IPS-20b (cell line): ENCODE measurements around the gene INPP5A.
"Not testable (repeated sequence)": the region's sequence is repeated elsewhere in the genome, so short reads cannot be mapped to it uniquely, and the experiment has no call there.

Experiments used
- H3K27ac ChIP-seq: one replicate; pipeline ENCODE4 v1.5.1; 2013; ENCODE audit warnings: low read length
- H3K27me3 ChIP-seq: 2 replicates; pipeline ENCODE4 v1.6.1; 2013; ENCODE audit warnings: mild to moderate bottlenecking, low read length, inconsistent platforms; ENCODE audit not compliant: insufficient read depth
- H3K36me3 ChIP-seq: 2 replicates; pipeline ENCODE4 v1.6.1; 2013; ENCODE audit warnings: low read depth, mild to moderate bottlenecking, inconsistent platforms, low read length, moderate library complexity; ENCODE audit not compliant: insufficient read depth
- H3K4me1 ChIP-seq: 2 replicates; pipeline ENCODE4 v1.6.1; 2013; ENCODE audit warnings: mild to moderate bottlenecking, control low read depth, inconsistent platforms, low read length, moderate library complexity; ENCODE audit not compliant: insufficient read depth
- H3K4me3 ChIP-seq: 2 replicates; pipeline ENCODE4 v1.5.1; 2013; ENCODE audit warnings: mild to moderate bottlenecking, low read length, inconsistent platforms
- H3K9ac ChIP-seq: 2 replicates; pipeline ENCODE4 v1.6.1; 2013; ENCODE audit warnings: low read depth, mild to moderate bottlenecking, inconsistent platforms, low read length, moderate library complexity
- H3K9me3 ChIP-seq: 2 replicates; pipeline ENCODE4 v1.6.1; 2013; ENCODE audit warnings: mild to moderate bottlenecking, low read depth, low read length, inconsistent platforms; ENCODE audit not compliant: insufficient read depth

The INPP5A gene

DNA sequence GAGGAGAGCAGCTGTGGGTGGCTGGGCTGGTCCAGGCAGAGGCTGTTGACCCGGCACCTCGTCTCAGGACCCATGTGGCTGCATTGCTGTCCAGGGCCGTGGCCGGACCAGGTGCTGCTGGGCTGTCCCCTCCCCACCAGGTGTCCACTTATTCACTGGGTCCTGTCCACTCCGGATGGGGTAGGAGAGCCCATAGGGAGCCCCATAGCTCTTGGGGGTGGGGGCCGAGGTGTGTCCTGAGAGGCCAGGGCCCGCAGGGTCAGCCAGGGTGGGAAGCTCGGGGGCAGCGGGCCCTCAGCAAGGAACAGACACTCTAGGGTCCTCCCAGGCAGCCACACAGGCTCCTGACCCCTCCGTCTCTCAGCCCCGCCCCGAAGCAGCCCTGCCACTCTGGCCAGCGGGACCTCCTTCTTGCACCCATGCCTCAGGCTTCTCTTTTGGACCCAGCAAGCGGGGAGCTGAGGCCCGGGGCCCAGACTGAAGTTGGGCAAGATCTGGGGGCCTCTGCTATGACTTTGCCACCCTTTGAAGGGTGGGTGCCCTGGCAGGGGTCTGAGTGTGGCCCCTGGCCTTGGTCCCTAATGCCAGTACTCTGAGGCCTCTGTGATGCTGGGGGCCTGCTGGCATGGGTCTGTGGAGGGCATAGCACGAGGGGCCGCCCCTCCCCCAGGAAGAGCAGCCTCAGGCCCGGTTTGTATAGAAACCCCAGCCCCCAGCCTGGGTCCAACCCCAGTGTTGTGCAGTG is 162.0 kb downstream of the INPP5A start:
- H3K9ac ChIP-seq = no peak overlapping the region
- H3K36me3 ChIP-seq = no peaks in the 10 kb centered on the region

DNA sequence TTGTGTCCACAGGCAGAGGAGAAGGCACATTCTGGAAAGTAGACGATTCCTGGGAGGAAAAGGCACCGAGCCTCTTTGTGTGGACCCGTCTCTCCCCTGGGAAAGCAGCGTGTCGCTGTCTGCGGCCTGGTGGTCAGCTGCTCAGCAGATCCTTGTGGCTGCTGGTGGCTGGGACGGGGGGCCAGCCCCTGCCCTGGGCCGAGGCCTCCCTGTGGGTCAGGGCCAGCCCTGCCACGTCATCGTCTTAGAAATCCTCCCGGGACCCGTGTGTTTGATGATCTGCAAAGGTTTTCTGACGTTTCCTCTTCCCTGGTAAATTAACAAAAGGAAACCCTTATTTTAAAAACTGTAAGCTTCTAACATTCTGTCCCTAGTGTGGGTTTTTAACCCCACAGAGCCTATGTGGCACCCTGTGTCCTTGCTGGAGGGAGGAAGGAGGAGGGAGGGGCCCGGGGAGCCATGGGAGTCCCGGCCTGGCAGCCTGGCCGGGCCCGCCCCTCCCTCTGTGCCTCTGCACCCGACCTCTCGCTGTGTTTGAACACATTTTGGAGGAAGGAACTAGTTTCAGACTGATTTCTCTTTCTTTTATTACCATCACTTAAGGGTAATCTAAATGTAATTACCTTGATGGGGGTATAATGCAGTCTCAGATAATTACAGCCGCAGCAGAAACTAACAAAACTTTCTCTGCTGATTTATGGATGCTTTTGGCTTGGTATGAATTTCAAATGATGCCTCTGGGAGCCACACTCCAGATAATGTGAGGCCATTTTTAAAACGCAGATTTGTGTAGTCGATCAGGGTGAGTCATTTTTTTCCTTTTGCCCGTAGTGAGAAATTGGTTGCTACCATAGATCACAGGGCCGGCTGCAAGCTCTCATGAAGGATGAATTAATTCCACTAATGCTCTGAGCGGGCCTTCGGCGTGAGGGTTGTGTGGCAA is 162.8 kb downstream of the INPP5A start:
- 0 out of 2 replicates have a peak, but pooled peaks cover 2% of the 10 kb centered on the region for H3K9me3 ChIP-seq
- H3K4me1 ChIP-seq = no peaks in the 10 kb centered on the region
- H3K27me3 ChIP-seq = no peaks in the 10 kb centered on the region
- no peak overlapping the region for H3K4me3 ChIP-seq
- no peak overlapping the region for H3K27ac ChIP-seq
- no peaks in the 10 kb centered on the region for H3K36me3 ChIP-seq
- no peak overlapping the region for H3K9ac ChIP-seq

More for the DNA sequence above, 162.0 kb downstream of the INPP5A start:
- Histone ChIP-seq H3K4me3 (no peak overlapping the region), H3K9me3 (no peaks in the 10 kb centered on the region), H3K4me1 (no peaks in the 10 kb centered on the region), H3K27ac (no peak overlapping the region), H3K27me3 (no peaks in the 10 kb centered on the region)

DNA sequence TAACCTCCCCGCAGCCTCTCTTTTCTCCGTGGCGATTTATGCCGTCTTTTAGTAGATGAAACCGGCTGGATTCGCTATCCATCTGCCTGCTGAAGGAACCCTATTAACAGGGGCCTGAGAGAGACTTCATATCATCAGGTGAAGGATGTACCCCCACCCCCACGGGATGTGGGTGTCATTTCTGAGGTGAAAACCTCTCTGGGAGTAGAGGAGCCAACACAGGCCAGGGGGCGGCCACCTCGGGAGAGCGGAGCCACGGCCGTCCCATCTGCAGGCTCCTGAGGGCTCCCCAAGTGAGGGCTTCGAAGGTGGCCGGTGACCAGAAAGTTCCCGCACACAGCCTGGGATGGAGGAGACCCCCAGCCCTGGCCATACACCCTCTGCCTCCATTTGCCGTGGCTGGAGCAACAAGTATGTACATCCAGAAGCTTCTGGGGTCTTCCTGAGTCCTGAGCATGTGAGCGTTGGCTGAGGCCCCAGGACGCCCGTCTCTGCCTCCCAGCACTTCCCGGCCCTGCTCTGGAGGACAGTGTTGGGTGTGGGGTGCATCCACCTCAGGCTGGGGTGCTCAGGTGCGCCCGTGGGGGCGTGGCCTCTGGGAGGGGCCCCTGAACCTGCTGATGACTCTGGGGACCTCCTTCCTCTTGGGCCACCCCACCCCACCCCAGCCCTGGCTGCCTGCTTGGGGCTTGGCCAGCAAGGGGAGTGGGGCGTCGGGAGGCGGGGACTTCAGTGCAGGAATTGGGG is 163.7 kb downstream of the INPP5A start:
- H3K9me3 ChIP-seq = peaks cover 9% of the 10 kb centered on the region; the same call in 1 of the 2 replicates
- H3K27ac ChIP-seq = no peak overlapping the region
- no peak overlapping the region for H3K9ac ChIP-seq

DNA sequence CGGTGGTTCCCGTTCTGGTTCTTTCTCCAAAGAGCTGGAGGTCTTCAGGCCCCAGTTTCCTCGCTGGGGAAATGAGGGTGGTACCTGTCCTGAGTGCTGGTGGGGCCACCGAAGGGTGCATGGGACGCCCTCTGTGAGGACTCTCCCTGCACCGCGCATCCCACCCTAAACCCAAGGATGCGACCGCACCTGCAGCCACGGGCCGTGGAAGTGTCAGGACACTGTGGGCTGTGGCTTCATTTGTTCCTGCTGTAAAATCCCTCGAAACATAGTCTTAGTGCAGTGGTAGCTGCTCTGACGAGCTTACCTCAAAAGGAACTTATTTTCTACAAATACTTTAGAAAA is 164.2 kb downstream of the INPP5A start:
- Histone ChIP-seq H3K27me3 (no peaks in the 10 kb centered on the region), H3K4me1 (no peaks in the 10 kb centered on the region), H3K9me3 (peaks cover 14% of the 10 kb centered on the region), H3K27ac (no peak overlapping the region), H3K36me3 (no peaks in the 10 kb centered on the region), H3K4me3 (no peak overlapping the region), H3K9ac (no peak overlapping the region)

More for the DNA sequence above, 163.7 kb downstream of the INPP5A start:
- H3K36me3 ChIP-seq = no peaks in the 10 kb centered on the region
- H3K4me1 ChIP-seq = no peaks in the 10 kb centered on the region
- no peaks in the 10 kb centered on the region for H3K27me3 ChIP-seq
- H3K4me3 ChIP-seq = no peak overlapping the region

DNA sequence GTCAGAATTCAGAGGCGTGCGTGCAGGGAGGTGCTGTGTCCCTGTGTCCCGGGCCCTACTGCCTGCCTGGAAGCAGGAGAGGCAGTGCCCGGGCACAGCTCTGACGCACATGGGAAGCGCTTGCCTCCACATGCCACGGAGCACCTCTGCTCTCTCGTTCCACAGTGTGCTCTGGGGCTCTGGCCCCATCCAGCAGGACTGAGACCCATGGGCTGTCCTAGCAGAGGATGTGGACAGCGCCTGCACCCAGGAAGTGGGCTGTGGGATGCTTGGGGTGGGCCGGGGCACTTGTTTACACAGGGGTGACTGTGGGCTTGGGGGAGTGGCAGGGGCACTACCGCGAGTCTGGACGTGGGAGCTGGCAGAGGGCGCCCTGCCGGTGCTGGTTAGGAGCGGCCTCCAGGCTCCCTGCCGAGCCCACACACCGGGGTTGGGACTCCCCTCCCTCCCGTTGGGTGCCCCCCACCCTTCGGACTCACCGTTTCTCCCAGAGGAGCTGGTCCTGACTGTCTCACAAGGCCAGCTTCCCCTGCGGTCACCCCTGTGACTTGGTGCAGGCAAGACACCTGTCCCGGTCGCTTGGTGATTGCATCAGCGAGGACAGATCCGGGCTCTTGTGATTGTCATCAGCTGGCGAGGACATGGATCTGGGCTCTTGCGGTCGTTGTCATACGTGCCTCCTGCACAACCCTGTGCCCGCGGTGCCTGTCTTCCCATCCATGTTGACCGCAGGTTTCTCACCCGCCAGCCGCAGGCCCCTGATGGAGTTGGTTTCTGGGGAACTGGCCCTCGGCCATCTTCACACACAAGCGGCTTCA is 165.2 kb downstream of the INPP5A start:
- Histone ChIP-seq H3K36me3 (no peaks in the 10 kb centered on the region), H3K4me3 (no peak overlapping the region), H3K9me3 (peaks cover 15% of the 10 kb centered on the region), H3K9ac (no peak overlapping the region), H3K27ac (no peak overlapping the region), H3K4me1 (no peaks in the 10 kb centered on the region), H3K27me3 (no peaks in the 10 kb centered on the region)

DNA sequence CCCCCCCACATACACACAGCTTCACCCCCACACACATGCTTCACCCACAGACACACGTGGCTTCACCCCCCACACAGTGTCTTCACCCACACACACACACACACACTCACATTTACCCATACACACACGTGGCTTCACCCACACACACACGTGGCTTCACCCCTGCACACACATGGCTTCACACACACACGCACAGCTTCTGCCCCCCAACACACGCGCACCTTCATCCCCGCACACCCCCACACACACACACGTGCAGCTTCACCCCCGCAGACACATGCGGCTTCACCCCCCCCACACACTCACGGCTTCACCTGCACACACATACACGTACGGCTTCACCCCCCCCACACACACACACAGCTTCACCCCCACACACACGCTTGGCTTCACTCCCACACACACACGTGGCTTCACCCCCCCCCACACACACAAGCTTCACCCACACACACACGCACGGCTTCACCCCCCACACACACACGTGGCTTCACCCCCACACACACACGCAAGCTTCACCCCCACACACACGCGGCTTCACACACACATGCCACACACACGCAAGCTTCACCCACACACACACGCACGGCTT is 165.9 kb downstream of the INPP5A start:
- Histone ChIP-seq H3K4me1 (no peaks in the 10 kb centered on the region), H3K4me3 (no peak overlapping the region), H3K36me3 (no peaks in the 10 kb centered on the region), H3K9ac (no peak overlapping the region), H3K9me3 (peaks cover 15% of the 10 kb centered on the region), H3K27me3 (no peaks in the 10 kb centered on the region), H3K27ac (no peak overlapping the region)

DNA sequence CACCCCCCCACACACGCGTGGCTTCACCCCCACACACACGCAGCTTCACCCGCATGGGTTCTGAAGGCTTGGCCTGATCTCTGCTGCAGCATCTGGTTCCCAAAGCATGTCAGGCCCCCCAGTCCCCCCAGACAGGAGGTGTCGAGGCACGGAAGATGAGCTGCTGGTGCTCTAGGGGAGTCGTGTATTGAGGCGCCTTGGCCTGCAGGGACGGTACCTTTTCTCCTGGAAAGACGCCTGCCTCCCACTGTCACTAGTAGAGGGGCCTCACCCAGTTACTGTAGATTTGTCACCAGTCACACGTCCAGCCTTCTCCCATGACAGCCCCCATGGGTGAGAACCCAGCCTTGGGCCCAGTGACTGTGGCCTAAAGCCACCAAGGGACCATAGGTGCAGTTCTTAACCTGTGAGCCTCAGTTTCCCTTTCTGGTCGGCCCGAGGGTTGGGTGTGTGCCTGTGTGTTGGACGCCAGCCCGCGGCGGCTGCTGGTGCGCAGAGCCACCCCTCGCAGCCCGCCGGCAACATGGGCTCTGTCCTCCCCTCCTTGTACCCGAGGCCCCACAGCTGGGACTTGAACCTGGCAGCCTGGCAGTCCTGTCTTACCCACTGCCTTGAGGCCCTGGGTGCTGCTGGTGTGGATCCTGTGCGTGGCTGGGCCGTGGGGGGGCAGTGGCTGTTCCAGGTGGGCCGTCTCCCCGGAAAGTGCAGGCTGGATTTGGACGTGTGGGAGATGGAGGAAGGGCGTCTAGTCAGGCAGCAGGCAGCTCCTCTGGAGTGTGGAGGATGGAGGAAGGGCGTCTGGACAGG is 166.6 kb downstream of the INPP5A start:
- peaks cover 15% of the 10 kb centered on the region for H3K9me3 ChIP-seq
- H3K27ac ChIP-seq = no peak overlapping the region
- no peaks in the 10 kb centered on the region for H3K27me3 ChIP-seq
- no peak overlapping the region for H3K4me3 ChIP-seq
- H3K4me1 ChIP-seq = no peaks in the 10 kb centered on the region
- no peak overlapping the region for H3K9ac ChIP-seq
- H3K36me3 ChIP-seq = no peaks in the 10 kb centered on the region

DNA sequence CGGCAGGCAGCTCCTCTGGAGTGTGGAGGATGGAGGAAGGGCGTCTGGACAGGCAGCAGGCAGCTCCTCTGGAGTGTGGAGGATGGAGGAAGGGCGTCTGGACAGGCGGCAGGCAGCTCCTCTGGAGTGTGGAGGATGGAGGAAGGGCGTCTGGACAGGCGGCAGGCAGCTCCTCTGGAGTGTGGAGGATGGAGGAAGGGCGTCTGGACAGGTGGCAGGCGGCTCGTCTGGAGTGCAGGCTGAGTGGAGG is 167.2 kb downstream of the INPP5A start:
- not testable (repeated sequence) for H3K4me3 ChIP-seq, H3K36me3 ChIP-seq, H3K27ac ChIP-seq, H3K27me3 ChIP-seq, H3K9ac ChIP-seq, H3K4me1 ChIP-seq
- peaks cover 15% of the 10 kb centered on the region for H3K9me3 ChIP-seq

DNA sequence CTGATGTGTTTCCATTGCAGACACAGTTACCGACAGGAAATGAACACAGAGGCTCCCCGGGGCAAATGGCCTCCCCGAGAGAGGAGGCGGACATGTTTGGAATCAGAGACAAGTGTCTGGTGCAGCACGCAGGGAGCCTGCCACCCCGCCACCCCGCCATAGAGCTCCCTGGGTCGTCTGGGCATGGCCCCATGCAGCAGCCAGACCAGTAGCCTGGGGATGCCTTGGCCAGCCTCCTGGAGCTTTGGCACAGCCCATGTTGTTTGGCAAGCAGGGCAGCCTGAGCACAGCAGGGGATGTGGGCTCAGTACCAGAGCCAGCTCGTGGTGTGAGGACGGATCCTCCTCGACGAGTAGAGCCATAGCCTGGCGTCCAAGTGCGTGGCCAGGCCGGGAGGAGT is 167.6 kb downstream of the INPP5A start:
- H3K4me3 ChIP-seq = no peak overlapping the region
- peaks cover 15% of the 10 kb centered on the region for H3K9me3 ChIP-seq
- no peaks in the 10 kb centered on the region for H3K36me3 ChIP-seq
- no peaks in the 10 kb centered on the region for H3K27me3 ChIP-seq
- H3K9ac ChIP-seq = no peak overlapping the region
- no peak overlapping the region for H3K27ac ChIP-seq
- H3K4me1 ChIP-seq = no peaks in the 10 kb centered on the region

DNA sequence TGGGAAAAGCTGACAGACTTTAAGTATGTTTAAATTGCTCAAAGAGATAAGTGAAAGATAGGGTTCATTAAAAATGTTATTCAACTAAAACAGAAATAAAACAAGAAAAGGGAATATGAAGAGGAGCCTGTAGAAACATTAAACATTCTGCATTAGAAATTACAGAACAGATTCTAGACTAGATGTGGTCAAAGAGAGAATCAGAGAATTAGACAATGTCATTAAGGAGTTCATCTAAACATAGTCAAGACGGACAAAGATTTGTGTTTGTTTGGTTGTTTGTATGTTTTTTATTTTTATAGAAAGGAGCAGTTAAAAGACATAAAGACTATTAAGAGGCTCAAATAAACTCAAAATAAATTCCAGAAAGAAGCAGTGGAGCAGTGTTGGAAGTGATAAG is 168.4 kb downstream of the INPP5A start:
- Histone ChIP-seq H3K27me3 (no peaks in the 10 kb centered on the region), H3K4me3 (no peak overlapping the region), H3K9ac (no peak overlapping the region), H3K36me3 (no peaks in the 10 kb centered on the region), H3K27ac (no peak overlapping the region), H3K4me1 (no peaks in the 10 kb centered on the region), H3K9me3 (peaks cover 15% of the 10 kb centered on the region)
